KOPT-K1 (cell line): ENCODE results near the gene TIMP2.
"Not testable (repeated sequence)": the region's sequence is repeated elsewhere in the genome, so short reads cannot be mapped to it uniquely, and the experiment has no call there.

ENCODE experiments used
- H3K27ac ChIP-seq: fragments of 200-600 bp; sonication (generic); 2 replicates; pipeline ENCODE4 v1.5.1; 2016; ENCODE audit warnings: antibody characterized with exemption, mild to moderate bottlenecking, low read depth, low read length; ENCODE audit not compliant: poor library complexity, severe bottlenecking
- H3K36me3 ChIP-seq: fragments of 200-600 bp; sonication (generic); 2 replicates; pipeline ENCODE4 v1.5.1; 2017; ENCODE audit warnings: antibody characterized with exemption, mild to moderate bottlenecking, low read length, moderate library complexity; ENCODE audit not compliant: insufficient read depth
- H3K9me3 ChIP-seq: fragments of 200-600 bp; sonication (generic); 2 replicates; pipeline ENCODE4 v1.5.1; 2017; ENCODE audit warnings: antibody characterized with exemption, low read length, mild to moderate bottlenecking; ENCODE audit not compliant: insufficient read depth, poor library complexity, severe bottlenecking

Gene TIMP2

GRCh38 chr17:78896091-78896833 is 28.9 kb downstream of the TIMP2 start:
- no peaks in the 10 kb centered on the region for H3K36me3 ChIP-seq
- no peak overlapping the region for H3K27ac ChIP-seq
- H3K9me3 ChIP-seq = no peaks in the 10 kb centered on the region

GRCh38 chr17:78895322-78895721 is 29.9 kb downstream of the TIMP2 start:
- Histone ChIP-seq H3K27ac (no peak overlapping the region), H3K36me3 (no peaks in the 10 kb centered on the region), H3K9me3 (no peaks in the 10 kb centered on the region)

GRCh38 chr17:78893684-78894083 is 31.5 kb downstream of the TIMP2 start:
- Histone ChIP-seq H3K27ac (no peak overlapping the region), H3K9me3 (no peaks in the 10 kb centered on the region), H3K36me3 (no peaks in the 10 kb centered on the region)

- Histone ChIP-seq H3K9me3 (no peaks in the 10 kb centered on the region), H3K36me3 (no peaks in the 10 kb centered on the region), H3K27ac (no peak overlapping the region)
Observed at GRCh38 chr17:78892936-78893379, 32.2 kb downstream of the TIMP2 start.

GRCh38 chr17:78892520-78892919 is 32.7 kb downstream of the TIMP2 start:
- H3K27ac ChIP-seq = no peak overlapping the region
- no peaks in the 10 kb centered on the region for H3K9me3 ChIP-seq
- H3K36me3 ChIP-seq = no peaks in the 10 kb centered on the region

GRCh38 chr17:78892062-78892456 is 33.1 kb downstream of the TIMP2 start:
- Histone ChIP-seq H3K36me3 (no peaks in the 10 kb centered on the region), H3K9me3 (no peaks in the 10 kb centered on the region), H3K27ac (no peak overlapping the region)

- Histone ChIP-seq H3K9me3 (no peaks in the 10 kb centered on the region), H3K27ac (no peak overlapping the region), H3K36me3 (no peaks in the 10 kb centered on the region)
Observed at GRCh38 chr17:78891406-78892061, 33.7 kb downstream of the TIMP2 start.

GRCh38 chr17:78890498-78890897 is 34.7 kb downstream of the TIMP2 start:
- no peaks in the 10 kb centered on the region for H3K9me3 ChIP-seq
- no peaks in the 10 kb centered on the region for H3K36me3 ChIP-seq
- H3K27ac ChIP-seq = peak overlapping the region; percentile 41

GRCh38 chr17:78890096-78890495 is 35.1 kb downstream of the TIMP2 start:
- not testable (repeated sequence) for H3K27ac ChIP-seq, H3K36me3 ChIP-seq, H3K9me3 ChIP-seq

GRCh38 chr17:78889531-78889930 is 35.7 kb downstream of the TIMP2 start:
- Histone ChIP-seq H3K27ac (no peak overlapping the region), H3K9me3 (no peaks in the 10 kb centered on the region)

GRCh38 chr17:78888941-78889518 is 36.2 kb downstream of the TIMP2 start:
- H3K9me3 ChIP-seq = no peaks in the 10 kb centered on the region
- H3K27ac ChIP-seq = no peak overlapping the region
- H3K36me3 ChIP-seq = no peaks in the 10 kb centered on the region

More at GRCh38 chr17:78889531-78889930, 35.7 kb downstream of the TIMP2 start:
- no peaks in the 10 kb centered on the region for H3K36me3 ChIP-seq

GRCh38 chr17:78886954-78887353 is 38.2 kb downstream of the TIMP2 start:
- Histone ChIP-seq H3K27ac (no peak overlapping the region), H3K36me3 (no peaks in the 10 kb centered on the region), H3K9me3 (no peaks in the 10 kb centered on the region)

GRCh38 chr17:78885956-78886355 is 39.2 kb downstream of the TIMP2 start:
- no peak overlapping the region for H3K27ac ChIP-seq
- H3K36me3 ChIP-seq = no peaks in the 10 kb centered on the region
- no peaks in the 10 kb centered on the region for H3K9me3 ChIP-seq

- Histone ChIP-seq H3K36me3 (no peaks in the 10 kb centered on the region), H3K27ac (no peak overlapping the region), H3K9me3 (no peaks in the 10 kb centered on the region)
Observed at GRCh38 chr17:78884876-78885667, 40.1 kb downstream of the TIMP2 start.
